ENCODE data around the gene RBM18. TPM values are rescaled to one million over a fixed set of nuclear protein-coding genes. Genes with fewer than 3 reads are reported as not detected.

The RBM18 gene
- total RNA-seq, 1 donor from 2014 or later: 63.8 TPM

DNA sequence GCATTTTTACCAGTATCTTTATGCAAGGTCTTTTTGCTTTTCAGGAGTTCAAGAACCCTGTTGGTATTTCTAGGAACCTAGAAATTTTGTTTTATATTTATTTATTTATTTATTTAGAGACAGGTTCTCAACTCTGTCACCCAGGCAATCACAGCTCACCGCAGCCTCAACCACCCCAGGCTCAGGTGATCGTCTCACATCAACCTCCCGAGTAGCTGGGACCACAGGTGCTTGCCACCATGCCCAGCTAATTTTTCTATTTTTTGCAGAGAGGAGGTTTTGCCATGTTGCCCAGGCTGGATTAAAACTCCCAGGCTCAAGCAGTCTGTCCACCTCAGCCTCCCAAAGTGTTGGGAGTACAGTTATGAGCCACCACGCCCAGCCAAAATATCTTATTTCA, 68.8 kb downstream of the RBM18 start:
- Histone ChIP-seq H3K9me3 (no peaks in the 10 kb centered on the region), H3K4me3 (no peak overlapping the region), H3K27me3 (no peaks in the 10 kb centered on the region), H3K36me3 (no peaks in the 10 kb centered on the region), H3K4me1 (no peaks in the 10 kb centered on the region), H3K27ac (no peak overlapping the region)
- DNase-seq (ENCODE audit: low spot score in 2 of 2): no peak
- TF ChIP-seq, protein P1, sequence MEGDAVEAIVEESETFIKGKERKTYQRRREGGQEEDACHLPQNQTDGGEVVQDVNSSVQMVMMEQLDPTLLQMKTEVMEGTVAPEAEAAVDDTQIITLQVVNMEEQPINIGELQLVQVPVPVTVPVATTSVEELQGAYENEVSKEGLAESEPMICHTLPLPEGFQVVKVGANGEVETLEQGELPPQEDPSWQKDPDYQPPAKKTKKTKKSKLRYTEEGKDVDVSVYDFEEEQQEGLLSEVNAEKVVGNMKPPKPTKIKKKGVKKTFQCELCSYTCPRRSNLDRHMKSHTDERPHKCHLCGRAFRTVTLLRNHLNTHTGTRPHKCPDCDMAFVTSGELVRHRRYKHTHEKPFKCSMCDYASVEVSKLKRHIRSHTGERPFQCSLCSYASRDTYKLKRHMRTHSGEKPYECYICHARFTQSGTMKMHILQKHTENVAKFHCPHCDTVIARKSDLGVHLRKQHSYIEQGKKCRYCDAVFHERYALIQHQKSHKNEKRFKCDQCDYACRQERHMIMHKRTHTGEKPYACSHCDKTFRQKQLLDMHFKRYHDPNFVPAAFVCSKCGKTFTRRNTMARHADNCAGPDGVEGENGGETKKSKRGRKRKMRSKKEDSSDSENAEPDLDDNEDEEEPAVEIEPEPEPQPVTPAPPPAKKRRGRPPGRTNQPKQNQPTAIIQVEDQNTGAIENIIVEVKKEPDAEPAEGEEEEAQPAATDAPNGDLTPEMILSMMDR (IDR thresholded peaks at IDR 0.05): no peak
- intact Hi-C loops (cut with DNase I): no loop called here

DNA sequence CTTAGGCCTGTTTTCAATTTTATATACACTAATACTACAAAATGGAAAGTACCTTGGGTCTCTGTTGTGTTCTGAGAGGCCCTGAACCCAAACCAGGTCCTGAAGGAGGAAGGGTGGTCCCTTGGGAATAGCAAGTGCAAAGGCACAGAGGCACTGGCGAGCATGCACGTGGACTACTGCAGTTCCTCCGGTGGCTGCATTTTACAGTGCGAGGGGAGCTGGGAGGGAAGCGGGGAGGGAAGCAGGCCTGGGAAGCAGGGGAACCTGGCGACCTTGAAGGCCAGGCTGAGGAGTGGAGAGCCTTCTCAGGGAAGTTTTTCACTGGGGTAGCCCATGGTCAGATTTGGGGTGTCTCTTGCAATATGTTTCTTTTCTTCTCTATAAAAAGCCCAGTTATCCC, 71.0 kb downstream of the RBM18 start:
- TF ChIP-seq, protein P1 (IDR thresholded peaks at IDR 0.05): no peak
- intact Hi-C loops (cut with DNase I): no loop called here
- no peak for DNase-seq (ENCODE audit: low spot score in 2 of 2)

DNA sequence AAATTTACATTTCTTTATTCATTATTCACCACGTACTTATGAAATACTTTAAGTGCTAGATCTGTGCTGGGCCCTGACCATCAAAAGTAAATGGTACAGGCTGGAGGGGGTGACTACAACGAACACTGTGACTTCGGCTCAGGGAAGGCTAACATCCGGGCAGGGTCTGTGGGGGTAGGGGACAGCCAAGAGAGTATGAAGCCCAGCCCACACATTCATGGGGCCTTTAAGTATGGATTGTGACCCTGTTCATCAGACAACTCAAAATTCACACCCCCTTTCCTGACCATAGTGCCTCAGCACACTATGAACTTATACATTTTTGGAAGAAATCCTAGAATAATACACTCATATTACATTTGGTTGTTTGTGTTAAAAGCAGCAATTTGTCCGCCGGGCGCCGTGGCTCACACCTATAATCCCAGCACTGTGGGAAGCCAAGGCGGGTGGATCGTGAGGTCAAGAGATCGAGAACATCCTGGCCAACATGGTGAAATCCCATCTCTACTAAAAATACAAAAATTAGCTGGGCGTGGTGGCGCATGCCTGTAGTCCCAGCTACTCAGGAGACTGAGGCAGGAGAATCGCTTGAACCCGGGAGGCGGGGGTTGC, 71.6 kb downstream of the RBM18 start:
- H3K4me1 ChIP-seq: no peaks in the 10 kb centered on the region
- no peaks in the 10 kb centered on the region for H3K36me3 ChIP-seq
- intact Hi-C loops (cut with DNase I): no loop called here
- no peak for DNase-seq (ENCODE audit: low spot score in 2 of 2)
- TF ChIP-seq, protein P1 (IDR thresholded peaks at IDR 0.05): no peak
- H3K9me3 ChIP-seq: no peaks in the 10 kb centered on the region
- H3K27me3 ChIP-seq: no peaks in the 10 kb centered on the region
- H3K27ac ChIP-seq: no peak overlapping the region
- H3K4me3 ChIP-seq: no peak overlapping the region

More for the DNA sequence above, 71.0 kb downstream of the RBM18 start:
- H3K4me3 ChIP-seq: no peak overlapping the region
- no peaks in the 10 kb centered on the region for H3K36me3 ChIP-seq
- H3K27me3 ChIP-seq: no peaks in the 10 kb centered on the region
- H3K27ac ChIP-seq: no peak overlapping the region
- no peaks in the 10 kb centered on the region for H3K4me1 ChIP-seq
- no peaks in the 10 kb centered on the region for H3K9me3 ChIP-seq

DNA sequence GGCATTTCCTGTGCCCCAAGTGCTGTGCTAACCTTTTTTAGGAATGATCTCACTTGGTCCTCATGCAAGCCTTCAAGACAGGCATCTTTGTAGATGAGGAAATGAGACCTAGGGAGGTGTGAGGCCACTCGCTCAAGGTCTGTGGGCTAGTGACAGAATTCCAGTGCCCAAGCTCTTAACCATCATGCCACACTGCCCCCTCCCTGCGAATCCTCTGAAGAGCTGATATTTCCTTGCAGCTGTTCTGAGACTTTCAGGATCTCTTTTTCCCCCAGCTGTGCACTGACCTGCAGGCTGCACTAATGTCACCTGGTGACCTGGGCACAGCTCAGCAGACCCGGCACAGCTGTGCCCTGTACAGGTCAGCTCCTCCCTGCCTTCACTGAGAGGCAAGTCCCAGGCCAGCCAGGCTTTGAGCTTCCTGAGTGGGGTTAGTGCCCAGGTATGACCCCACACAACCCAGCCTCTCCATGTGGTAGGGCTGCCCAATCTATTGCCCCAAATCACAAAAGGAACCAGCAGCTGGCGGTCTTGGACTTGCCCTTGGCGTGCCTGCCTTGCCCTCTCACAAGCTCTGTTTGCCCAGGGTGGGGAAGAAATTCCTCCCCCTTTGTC, 72.3 kb downstream of the RBM18 start:
- TF ChIP-seq, protein P1 (IDR thresholded peaks at IDR 0.05): no peak
- H3K4me3 ChIP-seq: no peak overlapping the region
- no peaks in the 10 kb centered on the region for H3K27me3 ChIP-seq
- H3K27ac ChIP-seq: no peak overlapping the region
- DNase-seq (ENCODE audit: low spot score in 2 of 2): no peak
- no peaks in the 10 kb centered on the region for H3K9me3 ChIP-seq
- intact Hi-C loops (cut with DNase I): no loop called here
- H3K4me1 ChIP-seq: no peaks in the 10 kb centered on the region
- H3K36me3 ChIP-seq: no peaks in the 10 kb centered on the region

DNA sequence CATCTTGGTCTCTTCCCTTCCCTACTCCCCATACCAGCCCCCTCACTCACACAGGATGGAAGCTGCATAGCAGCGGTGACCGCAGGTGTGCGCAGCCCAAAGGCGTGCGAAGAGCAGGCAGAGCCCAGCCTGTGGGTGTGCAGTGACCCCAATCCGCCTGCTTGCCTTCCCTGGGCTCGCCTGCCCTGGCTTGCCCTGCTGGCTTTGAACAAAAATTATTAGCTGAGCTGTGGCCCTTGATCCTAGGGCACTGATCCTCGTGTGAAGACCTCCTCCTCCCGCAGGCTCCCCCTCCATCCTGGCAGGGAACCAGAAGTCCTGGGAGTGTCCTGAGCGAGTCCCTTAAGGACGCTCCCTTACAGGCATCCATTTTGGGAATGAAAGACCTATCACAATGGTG, 73.1 kb downstream of the RBM18 start:
- Histone ChIP-seq H3K27me3 (no peaks in the 10 kb centered on the region), H3K27ac (no peak overlapping the region), H3K4me3 (no peak overlapping the region), H3K9me3 (no peaks in the 10 kb centered on the region), H3K4me1 (no peaks in the 10 kb centered on the region), H3K36me3 (no peaks in the 10 kb centered on the region)
- TF ChIP-seq, protein P1 (IDR thresholded peaks at IDR 0.05): no peak
- no peak for DNase-seq (ENCODE audit: low spot score in 2 of 2)
- intact Hi-C loops (cut with DNase I): no loop called here
